22Rv1 (cell line): Measurements from ENCODE around the gene DAGLA.
A peak's percentile ranks its signal among the peaks of the same experiment; 100 is the strongest.

Source experiments
- H3K27ac ChIP-seq: fragments of 450-650 bp; 2 replicates; pipeline ENCODE4 v1.5.1; 2017
- ZFX ChIP-seq: fragments of 450-650 bp; IDR thresholded peaks from 2 replicates; pipeline ENCODE4 v1.6.1; 2017; ENCODE audit warnings: antibody characterized with exemption, borderline replicate concordance
- TF ChIP-seq, protein P1 (sequence below): fragments of 450-650 bp; IDR thresholded peaks from 2 replicates; pipeline ENCODE4 v1.5.1; 2017; ENCODE audit warnings: mild to moderate bottlenecking

The DAGLA gene

DNA sequence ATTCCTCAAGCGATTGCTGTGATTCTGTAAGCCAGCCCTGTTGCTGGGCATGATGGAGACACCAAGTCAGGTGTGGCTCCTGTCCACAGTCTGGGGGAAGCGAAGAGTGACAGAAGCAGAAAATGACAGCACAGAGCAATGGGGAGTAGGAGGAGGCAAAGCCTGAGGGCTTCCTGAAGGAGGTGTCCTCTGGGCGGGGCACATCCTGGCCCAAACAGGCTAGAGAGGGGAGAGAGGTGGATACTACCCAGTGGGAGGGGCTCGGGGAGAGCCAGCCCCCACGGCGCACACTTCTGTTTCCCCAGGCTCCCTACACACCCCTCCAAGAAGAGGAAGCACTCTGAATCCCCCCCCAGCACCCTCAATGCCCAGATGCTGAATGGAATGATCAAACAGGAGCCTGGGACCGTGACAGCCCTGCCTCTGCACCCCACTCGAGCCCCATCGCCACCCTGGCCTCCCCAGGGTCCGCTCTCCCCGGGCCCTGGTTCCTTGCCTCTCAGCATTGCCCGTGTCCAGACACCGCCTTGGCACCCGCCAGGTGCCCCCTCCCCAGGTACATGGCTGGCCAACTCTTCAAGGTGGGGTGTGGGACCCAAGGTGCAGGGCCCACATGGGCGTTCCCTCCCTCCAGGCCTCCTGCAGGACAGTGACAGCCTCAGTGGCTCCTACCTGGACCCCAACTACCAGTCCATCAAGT lies 91.2 kb downstream of the DAGLA start:
- TF ChIP-seq, protein P1, sequence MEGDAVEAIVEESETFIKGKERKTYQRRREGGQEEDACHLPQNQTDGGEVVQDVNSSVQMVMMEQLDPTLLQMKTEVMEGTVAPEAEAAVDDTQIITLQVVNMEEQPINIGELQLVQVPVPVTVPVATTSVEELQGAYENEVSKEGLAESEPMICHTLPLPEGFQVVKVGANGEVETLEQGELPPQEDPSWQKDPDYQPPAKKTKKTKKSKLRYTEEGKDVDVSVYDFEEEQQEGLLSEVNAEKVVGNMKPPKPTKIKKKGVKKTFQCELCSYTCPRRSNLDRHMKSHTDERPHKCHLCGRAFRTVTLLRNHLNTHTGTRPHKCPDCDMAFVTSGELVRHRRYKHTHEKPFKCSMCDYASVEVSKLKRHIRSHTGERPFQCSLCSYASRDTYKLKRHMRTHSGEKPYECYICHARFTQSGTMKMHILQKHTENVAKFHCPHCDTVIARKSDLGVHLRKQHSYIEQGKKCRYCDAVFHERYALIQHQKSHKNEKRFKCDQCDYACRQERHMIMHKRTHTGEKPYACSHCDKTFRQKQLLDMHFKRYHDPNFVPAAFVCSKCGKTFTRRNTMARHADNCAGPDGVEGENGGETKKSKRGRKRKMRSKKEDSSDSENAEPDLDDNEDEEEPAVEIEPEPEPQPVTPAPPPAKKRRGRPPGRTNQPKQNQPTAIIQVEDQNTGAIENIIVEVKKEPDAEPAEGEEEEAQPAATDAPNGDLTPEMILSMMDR: no peak
- no peak for TF ChIP-seq ZFX
- H3K27ac ChIP-seq: no peak overlapping the region

DNA sequence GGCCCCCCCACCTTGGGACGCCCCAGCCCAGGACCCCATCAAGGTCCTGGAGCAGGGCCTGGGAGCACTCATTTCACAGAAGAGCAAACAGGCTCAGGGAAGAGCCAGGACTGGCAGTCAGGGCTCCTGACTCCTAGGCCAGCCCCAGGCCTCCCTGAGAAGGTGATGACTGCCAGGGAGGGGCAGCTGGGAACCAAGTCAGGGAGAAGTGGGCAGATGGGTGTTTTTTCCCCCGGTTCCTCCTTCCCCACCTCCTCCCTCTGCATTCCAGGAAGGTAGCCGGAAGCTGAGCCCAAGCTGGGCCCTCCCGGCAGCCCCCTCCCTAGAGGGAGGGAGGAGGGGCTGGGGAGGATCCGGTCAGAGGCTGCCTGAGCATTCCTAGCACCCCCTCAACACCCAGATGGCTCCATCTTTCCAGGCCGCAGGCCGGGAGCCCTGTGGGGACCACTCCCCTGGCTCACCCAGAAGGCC lies 91.8 kb downstream of the DAGLA start:
- peak overlapping the region; percentile 17; the same call in 1 of the 2 replicates for H3K27ac ChIP-seq

DNA sequence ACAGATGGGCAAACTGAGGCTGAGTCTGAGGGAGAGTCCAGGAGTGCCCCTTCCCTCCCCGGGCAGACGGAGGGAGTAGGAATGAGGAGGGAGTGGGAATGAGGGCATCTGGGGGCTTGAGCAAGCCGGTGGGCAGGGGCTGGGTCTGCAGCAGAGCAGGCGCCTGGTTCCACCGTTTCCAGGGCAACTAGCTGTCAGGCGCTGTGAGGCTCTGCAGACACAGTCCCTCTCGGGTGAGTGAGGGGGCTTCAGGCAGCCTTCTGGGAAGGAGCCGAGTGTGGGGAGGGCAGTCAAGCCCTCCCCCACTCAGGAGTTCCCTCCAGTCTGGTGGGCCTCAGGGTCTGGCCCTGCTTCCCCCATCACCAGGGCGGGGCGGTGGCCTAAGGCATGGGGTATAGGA lies 93.2 kb downstream of the DAGLA start:
- TF ChIP-seq, protein P1: no peak
- TF ChIP-seq ZFX: no peak
- no peak overlapping the region for H3K27ac ChIP-seq

More for the DNA sequence above, 91.8 kb downstream of the DAGLA start:
- TF ChIP-seq ZFX: no peak
- TF ChIP-seq, protein P1: no peak

DNA sequence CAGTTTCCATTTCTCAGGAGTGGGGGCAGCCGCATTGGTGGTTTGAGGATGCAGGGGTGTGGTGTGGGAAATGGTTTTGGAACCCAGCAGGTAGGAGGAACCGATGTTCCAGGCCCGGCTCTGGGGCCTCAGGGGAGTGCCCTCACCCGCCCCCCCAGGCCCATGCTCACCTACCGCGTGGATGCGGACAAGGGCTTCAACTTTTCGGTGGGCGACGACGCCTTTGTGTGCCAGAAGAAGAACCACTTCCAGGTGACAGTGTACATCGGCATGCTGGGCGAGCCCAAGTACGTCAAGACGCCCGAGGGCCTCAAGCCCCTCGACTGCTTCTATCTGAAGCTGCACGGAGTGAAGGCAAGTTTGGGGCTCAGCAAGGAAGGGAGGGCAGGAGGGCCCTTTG lies 93.6 kb downstream of the DAGLA start:
- H3K27ac ChIP-seq: no peak overlapping the region
- no peak for TF ChIP-seq ZFX
- TF ChIP-seq, protein P1: no peak

DNA sequence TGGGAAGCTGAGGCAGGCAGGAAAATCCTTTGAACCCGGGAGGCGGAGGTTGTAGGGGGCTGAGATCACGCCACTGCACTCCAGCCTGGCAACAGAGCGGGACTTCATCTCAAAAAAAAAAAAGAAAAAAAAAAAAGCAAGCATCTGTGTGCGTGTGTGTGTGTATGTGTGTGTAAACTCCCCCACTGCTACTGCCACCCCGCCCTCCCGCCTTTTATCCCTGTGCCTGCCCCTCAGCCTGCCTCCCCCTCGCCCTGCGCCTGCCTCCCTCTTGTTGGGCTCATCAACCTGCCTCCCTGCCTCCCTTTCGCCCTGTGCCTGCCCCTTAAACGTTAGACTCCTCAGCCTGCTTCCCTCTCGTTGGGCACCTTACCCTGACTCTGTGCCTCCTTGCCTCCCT lies 94.2 kb downstream of the DAGLA start:
- no peak for TF ChIP-seq ZFX
- TF ChIP-seq, protein P1: no peak

DNA sequence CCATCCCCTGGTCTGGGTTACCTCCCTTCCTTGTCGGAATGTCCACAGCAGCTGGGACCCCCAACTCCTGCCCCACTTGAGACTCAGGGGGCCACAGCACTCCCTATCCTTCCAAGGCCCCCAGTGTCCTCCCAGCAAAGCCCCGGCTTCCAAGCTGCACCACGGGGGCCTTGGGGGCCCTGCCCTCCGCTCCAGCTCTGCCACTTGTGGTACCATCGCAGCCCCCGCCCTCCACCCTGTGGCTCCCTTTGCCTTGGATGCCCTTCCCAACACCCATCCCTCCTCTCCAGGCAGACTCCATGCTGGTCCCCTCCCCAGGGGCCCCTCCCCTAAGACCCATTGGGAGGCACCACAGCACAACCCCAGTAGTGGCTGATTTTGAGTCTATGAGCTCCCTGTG lies 94.9 kb downstream of the DAGLA start:
- TF ChIP-seq, protein P1: no peak
- no peak for TF ChIP-seq ZFX
- no peak overlapping the region for H3K27ac ChIP-seq

More for the DNA sequence above, 94.2 kb downstream of the DAGLA start:
- H3K27ac ChIP-seq: no peak overlapping the region
